RWPE2 (cell line): ENCODE results near the gene DOCK3.

ENCODE experiments used
- ATAC-seq: fragments of 200-7000 bp; cut with Tn5 transposase; 3 replicates; pipeline ENCODE4 v1.9.1; 2021; ENCODE audit warnings: low read depth
- DNase-seq: peaks from one replicate; pipeline ENCODE4 v3.0.0-alpha.2; 2020; ENCODE audit warnings: low spot score
- H3K27ac ChIP-seq: fragments of 450-650 bp; 2 replicates; pipeline ENCODE4 v1.5.1; 2017; ENCODE audit warnings: mild to moderate bottlenecking; ENCODE audit not compliant: poor library complexity, severe bottlenecking
- H3K27me3 ChIP-seq: fragments of 250-450 bp; sonication (Bioruptor Pico); 2 replicates; pipeline ENCODE4 v1.5.1; 2021; ENCODE audit warnings: mild to moderate bottlenecking, moderate library complexity; ENCODE audit not compliant: insufficient read depth, poor library complexity, severe bottlenecking
- H3K36me3 ChIP-seq: fragments of 250-450 bp; sonication (Bioruptor Pico); 2 replicates; pipeline ENCODE4 v1.5.1; 2020; ENCODE audit warnings: low read depth, mild to moderate bottlenecking, moderate library complexity
- H3K4me1 ChIP-seq: fragments of 250-450 bp; sonication (Bioruptor Pico); 2 replicates; pipeline ENCODE4 v1.5.1; 2021; ENCODE audit warnings: mild to moderate bottlenecking, moderate library complexity; ENCODE audit not compliant: insufficient read depth, poor library complexity, severe bottlenecking
- H3K4me3 ChIP-seq: fragments of 250-450 bp; sonication (Bioruptor Pico); 2 replicates; pipeline ENCODE4 v1.5.1; 2021; ENCODE audit warnings: mild to moderate bottlenecking, moderate library complexity; ENCODE audit not compliant: severe bottlenecking
- H3K9me3 ChIP-seq: fragments of 250-450 bp; sonication (Bioruptor Pico); 2 replicates; pipeline ENCODE4 v1.5.1; 2021; ENCODE audit warnings: mild to moderate bottlenecking, moderate library complexity; ENCODE audit not compliant: severe bottlenecking
- CTCF ChIP-seq: fragments of 450-650 bp; IDR thresholded peaks from one replicate; pipeline ENCODE4 v1.5.1; 2017; ENCODE audit warnings: mild to moderate bottlenecking, moderate library complexity; ENCODE audit not compliant: poor library complexity, severe bottlenecking

Gene DOCK3

DNA sequence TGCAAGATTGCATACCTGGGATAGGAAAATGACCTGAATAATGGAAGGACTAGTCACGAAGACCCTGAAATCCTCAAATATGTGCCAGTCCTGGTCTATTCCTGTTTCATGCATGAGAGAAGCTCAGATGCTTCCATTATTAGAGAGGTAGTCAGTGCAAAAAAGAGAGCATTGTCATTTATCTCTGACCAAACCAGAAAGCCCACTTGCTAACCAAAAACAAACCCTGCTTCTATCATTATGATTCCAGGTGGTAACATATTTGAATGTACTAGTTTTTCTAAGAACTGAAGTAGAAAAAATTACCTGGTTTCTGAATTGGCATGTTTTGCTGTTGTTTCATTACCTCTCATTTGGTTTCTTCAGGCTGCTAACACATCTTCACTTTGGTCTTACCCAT is 549.6 kb downstream of the DOCK3 start:
- DNase-seq (no peak), ATAC-seq (no peak)
- H3K27me3 ChIP-seq = peaks cover 3% of the 10 kb centered on the region
- H3K4me1 ChIP-seq = no peaks in the 10 kb centered on the region
- no peaks in the 10 kb centered on the region for H3K9me3 ChIP-seq
- no peak overlapping the region for H3K4me3 ChIP-seq
- no peak overlapping the region for H3K27ac ChIP-seq
- TF ChIP-seq CTCF = no peak
- no peaks in the 10 kb centered on the region for H3K36me3 ChIP-seq

DNA sequence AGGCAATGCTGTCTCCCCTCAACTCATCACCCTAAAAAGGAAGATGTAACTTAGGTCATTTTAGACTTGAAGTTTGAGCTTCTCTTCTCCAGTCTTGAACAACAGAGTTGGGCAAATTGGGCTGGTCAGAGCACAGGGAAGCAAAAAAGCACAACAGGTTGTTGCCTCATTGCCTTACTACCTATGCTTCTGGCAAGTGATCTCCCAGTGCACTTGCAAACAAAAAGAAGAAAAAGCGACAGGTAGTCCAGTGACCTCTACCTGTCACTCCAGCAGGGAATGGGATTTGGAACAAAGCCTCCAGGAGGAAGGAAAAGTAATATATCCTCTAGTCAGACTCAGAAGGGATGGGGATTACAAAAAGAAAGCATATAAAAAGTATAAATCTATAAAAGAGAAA is 550.1 kb downstream of the DOCK3 start:
- DNase-seq (no peak), ATAC-seq (no peak)
- Histone ChIP-seq H3K4me3 (no peak overlapping the region), H3K36me3 (no peaks in the 10 kb centered on the region), H3K27me3 (peaks cover 3% of the 10 kb centered on the region), H3K4me1 (no peaks in the 10 kb centered on the region), H3K27ac (no peak overlapping the region), H3K9me3 (no peaks in the 10 kb centered on the region)
- TF ChIP-seq CTCF = no peak

- no peaks in the 10 kb centered on the region for H3K9me3 ChIP-seq
- no peak overlapping the region for H3K27ac ChIP-seq
- no peak for TF ChIP-seq CTCF
- H3K27me3 ChIP-seq = peaks cover 8% of the 10 kb centered on the region
- no peak for ATAC-seq
- no peaks in the 10 kb centered on the region for H3K4me1 ChIP-seq
- H3K36me3 ChIP-seq = no peaks in the 10 kb centered on the region
- H3K4me3 ChIP-seq = no peak overlapping the region
- DNase-seq = no peak
These were observed 568.2 kb downstream of the DOCK3 start for GRCh38 chr3:51242939-51243338.

GRCh38 chr3:51243924-51244323 is 569.2 kb downstream of the DOCK3 start:
- ATAC-seq = no peak
- H3K27ac ChIP-seq = no peak overlapping the region
- H3K4me1 ChIP-seq = no peaks in the 10 kb centered on the region
- H3K4me3 ChIP-seq = no peak overlapping the region
- H3K27me3 ChIP-seq = peaks cover 8% of the 10 kb centered on the region
- no peaks in the 10 kb centered on the region for H3K36me3 ChIP-seq
- TF ChIP-seq CTCF = no peak
- DNase-seq = no peak
- no peaks in the 10 kb centered on the region for H3K9me3 ChIP-seq

GRCh38 chr3:51245867-51246266 is 571.1 kb downstream of the DOCK3 start:
- Histone ChIP-seq H3K4me3 (no peak overlapping the region), H3K27me3 (peaks cover under 1% of the 10 kb centered on the region), H3K4me1 (no peaks in the 10 kb centered on the region), H3K27ac (no peak overlapping the region), H3K9me3 (no peaks in the 10 kb centered on the region), H3K36me3 (no peaks in the 10 kb centered on the region)
- no peak for ATAC-seq
- no peak for DNase-seq
- TF ChIP-seq CTCF = no peak
